Stimulated activated CD4-positive, alpha-beta T cell treated with anti-CD3 and anti-CD28 coated beads, Interleukin-2, amount 100 ng/mL, for 48 hours (primary cell): ENCODE results near the gene HLA-DQA2.
A peak's percentile ranks its signal among the peaks of the same experiment; 100 is the strongest.
"Not testable (repeated sequence)": the region's sequence is repeated elsewhere in the genome, so short reads cannot be mapped to it uniquely, and the experiment has no call there.

ENCODE experiments used
- DNase-seq, 2 donors: peaks; one replicate each; pipeline ENCODE4 v3.0.0-alpha.2; 2020

HLA-DQA2 gene

GRCh38 chr6:32741031-32741960 lies at the start of gene HLA-DQA2:
Gene HLA-DQA2 (plus strand): TSS chr6:32741391. CDS start chr6:32741444, 53 bp downstream.
- no peak for DNase-seq

GRCh38 chr6:32692019-32692418 lies 49.2 kb upstream of the HLA-DQA2 start:
- peak; percentile 16 to 24 for DNase-seq

- DNase-seq: no peak
Observed at GRCh38 chr6:32697031-32697430, 44.2 kb upstream of the HLA-DQA2 start.

GRCh38 chr6:32700391-32701040 lies 40.7 kb upstream of the HLA-DQA2 start:
- DNase-seq: peak; percentile 10 to 11

- DNase-seq: no peak
Observed at GRCh38 chr6:32703347-32703746, 37.8 kb upstream of the HLA-DQA2 start.

- DNase-seq: not testable (repeated sequence)
Observed at GRCh38 chr6:32705164-32705563, 36.0 kb upstream of the HLA-DQA2 start.

- no peak for DNase-seq
Observed at GRCh38 chr6:32709625-32710024, 31.6 kb upstream of the HLA-DQA2 start.

- no peak for DNase-seq
Observed at GRCh38 chr6:32713241-32713640, 27.9 kb upstream of the HLA-DQA2 start.

- no peak for DNase-seq
Observed at GRCh38 chr6:32716396-32716795, 24.8 kb upstream of the HLA-DQA2 start.

- DNase-seq: no peak
Observed at GRCh38 chr6:32718879-32719278, 22.3 kb upstream of the HLA-DQA2 start.

GRCh38 chr6:32738126-32738525 lies 3.1 kb upstream of the HLA-DQA2 start:
- DNase-seq: no peak

- DNase-seq: no peak
Observed at GRCh38 chr6:32742374-32742773, 1.2 kb downstream of the HLA-DQA2 start.

GRCh38 chr6:32744776-32745175 lies 3.6 kb downstream of the HLA-DQA2 start:
- no peak for DNase-seq

- not testable (repeated sequence) for DNase-seq
Observed at GRCh38 chr6:32745649-32746048, 4.5 kb downstream of the HLA-DQA2 start.

GRCh38 chr6:32752580-32752979 lies 11.4 kb downstream of the HLA-DQA2 start:
- no peak for DNase-seq

- no peak for DNase-seq
Observed at GRCh38 chr6:32759669-32760068, 18.5 kb downstream of the HLA-DQA2 start.

GRCh38 chr6:32761072-32761471 lies 19.9 kb downstream of the HLA-DQA2 start:
- no peak for DNase-seq

GRCh38 chr6:32761548-32761947 lies 20.4 kb downstream of the HLA-DQA2 start:
- no peak for DNase-seq

GRCh38 chr6:32763421-32763820 lies 22.2 kb downstream of the HLA-DQA2 start, which contains the start of gene HLA-DQB2:
Gene HLA-DQB2 (minus strand): TSS chr6:32763532. CDS start chr6:32763470, 62 bp downstream.
- no peak for DNase-seq

- DNase-seq: no peak
Observed at GRCh38 chr6:32764048-32764447, 22.9 kb downstream of the HLA-DQA2 start.

GRCh38 chr6:32772656-32773055 lies 31.5 kb downstream of the HLA-DQA2 start:
- DNase-seq: no peak

- DNase-seq: no peak
Observed at GRCh38 chr6:32774426-32774825, 33.2 kb downstream of the HLA-DQA2 start.

GRCh38 chr6:32775071-32775470 lies 33.9 kb downstream of the HLA-DQA2 start:
- DNase-seq: no peak

- DNase-seq: no peak
Observed at GRCh38 chr6:32779036-32779435, 37.8 kb downstream of the HLA-DQA2 start.
